Hematopoietic multipotent progenitor cell treated with erythropoietin and hydrocortisone succinate and interleukin-3 and kit ligand, for 8 days (in vitro differentiated cells): Measurements from ENCODE around the gene PDCD4.

Experiments used
- DNase-seq: peaks from one replicate; pipeline ENCODE4 v3.0.0-alpha.2; 2015

The PDCD4 gene

DNA sequence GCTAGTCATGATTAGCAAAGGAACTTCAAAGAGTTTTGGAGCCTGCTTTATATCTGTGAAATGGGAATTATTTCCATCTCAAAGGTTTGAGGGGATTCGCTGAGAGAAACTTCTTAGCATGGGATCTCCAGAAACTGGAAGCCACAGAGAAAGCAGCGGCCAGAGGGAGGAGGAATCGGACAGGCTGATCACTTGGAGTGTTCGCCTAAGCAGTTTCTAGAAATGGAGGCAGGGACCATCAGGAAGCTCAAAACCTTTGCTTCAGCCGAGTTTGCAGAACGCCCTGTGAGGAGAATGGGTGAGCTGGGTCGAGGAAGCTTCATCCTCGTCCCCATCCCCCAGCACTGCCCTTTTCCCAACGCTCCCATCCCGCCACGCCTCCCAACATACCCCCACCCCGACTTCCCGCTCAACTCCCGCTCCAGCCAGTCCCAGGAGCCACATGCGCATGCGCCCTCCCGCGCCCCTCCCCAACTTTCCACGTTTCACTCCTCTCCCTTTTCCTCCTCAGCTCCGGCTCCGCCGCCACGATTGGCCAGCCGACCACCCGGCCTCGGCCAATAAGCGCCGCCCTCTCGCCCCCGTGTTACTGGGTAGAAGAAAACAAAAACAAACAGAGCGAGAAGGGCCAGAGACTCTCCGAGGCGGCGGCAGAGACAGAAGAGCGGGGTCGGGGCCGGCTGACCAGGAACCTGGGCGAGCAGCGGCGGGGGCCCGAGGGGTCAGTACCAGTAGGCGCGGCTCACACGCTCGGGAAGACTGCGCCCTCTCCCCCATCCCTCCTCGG is at the start of gene PDCD4:
TSS of gene PDCD4 (plus strand) at position 631 of the 787 bp plus-strand sequence. CDS start 4,100 bp downstream, outside the sequence.
- peak; percentile 97 for DNase-seq

GRCh38 chr10:110822035-110822711 is 49.6 kb upstream of the PDCD4 start:
- DNase-seq: peak; percentile 65

- DNase-seq: no peak
Observed at GRCh38 chr10:110822712-110823311, 48.9 kb upstream of the PDCD4 start.

DNA sequence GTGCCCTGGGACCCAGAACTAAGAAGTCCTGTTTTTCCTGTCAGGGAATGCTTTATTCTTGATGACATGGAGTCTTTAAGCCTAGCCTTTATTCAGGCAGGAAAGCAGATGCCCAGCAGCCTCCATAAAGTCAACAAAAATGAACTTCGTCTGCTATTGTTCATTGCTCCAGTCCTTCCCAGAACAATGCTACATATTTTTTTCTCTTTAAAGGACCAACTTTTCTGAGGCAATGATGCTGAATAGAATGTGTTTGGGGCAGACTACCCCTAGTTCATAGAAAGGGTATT is 47.6 kb upstream of the PDCD4 start:
- DNase-seq: no peak

- DNase-seq: no peak
Observed at GRCh38 chr10:110824660-110825059, 47.1 kb upstream of the PDCD4 start.

DNA sequence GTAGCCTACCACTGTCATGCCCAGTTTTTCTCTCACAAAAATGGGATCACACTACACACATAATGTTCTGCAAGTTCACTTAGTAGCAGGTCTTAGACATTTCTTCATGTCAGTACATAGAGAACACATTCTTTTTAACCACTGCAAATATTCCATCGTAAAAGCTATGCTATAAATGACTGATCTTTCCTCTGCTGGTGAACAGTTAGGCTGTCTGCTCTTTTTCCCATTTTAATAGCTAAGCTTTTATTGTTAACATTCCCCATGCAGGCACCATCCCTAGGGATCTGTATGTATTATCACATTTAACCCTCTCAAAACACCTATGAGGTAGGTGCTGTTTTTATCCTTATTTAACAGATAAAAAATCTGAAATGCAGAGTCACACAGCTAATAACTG is 46.2 kb upstream of the PDCD4 start:
- DNase-seq: no peak

DNA sequence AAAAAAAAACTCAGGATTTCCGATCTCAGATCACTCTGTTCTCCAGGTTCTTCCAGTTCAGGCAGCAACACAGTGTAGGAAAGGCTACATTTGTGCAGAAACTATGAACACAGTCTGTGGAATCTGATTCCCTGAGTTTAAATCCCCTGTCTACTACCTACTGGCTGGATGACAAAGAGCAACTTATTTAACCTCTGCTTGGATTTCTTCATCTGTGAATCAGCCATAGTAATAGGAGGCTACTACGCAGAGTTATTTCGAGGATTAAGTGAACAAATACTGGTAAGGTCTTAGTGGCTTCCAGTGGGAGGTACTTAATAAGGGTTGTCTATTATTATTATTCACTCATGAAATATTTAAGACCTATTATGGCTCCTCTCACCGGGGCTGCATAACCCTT is 44.3 kb upstream of the PDCD4 start:
- no peak for DNase-seq

GRCh38 chr10:110827875-110828274 is 43.9 kb upstream of the PDCD4 start:
- DNase-seq: no peak

DNA sequence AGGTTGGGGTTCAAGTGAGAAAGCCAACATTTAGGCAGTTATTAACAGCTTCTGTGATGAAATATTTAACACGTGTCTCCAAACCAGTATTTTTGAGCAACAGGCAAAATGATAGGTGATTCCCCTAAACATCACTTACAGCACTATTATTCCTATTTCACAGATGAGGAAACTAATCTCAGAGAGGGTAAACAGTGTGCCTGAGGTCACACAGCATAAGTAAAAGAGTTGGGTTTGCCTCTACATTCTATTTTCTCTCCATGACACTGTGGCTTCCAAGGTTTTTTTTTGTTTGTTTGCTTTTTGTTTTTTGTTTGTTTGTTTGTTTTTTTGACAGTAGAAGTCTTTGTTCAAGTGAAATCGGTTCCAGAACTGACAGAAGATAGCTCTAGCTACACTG is 43.2 kb upstream of the PDCD4 start:
- no peak for DNase-seq

GRCh38 chr10:110829721-110830410 is 41.9 kb upstream of the PDCD4 start:
- DNase-seq: no peak

DNA sequence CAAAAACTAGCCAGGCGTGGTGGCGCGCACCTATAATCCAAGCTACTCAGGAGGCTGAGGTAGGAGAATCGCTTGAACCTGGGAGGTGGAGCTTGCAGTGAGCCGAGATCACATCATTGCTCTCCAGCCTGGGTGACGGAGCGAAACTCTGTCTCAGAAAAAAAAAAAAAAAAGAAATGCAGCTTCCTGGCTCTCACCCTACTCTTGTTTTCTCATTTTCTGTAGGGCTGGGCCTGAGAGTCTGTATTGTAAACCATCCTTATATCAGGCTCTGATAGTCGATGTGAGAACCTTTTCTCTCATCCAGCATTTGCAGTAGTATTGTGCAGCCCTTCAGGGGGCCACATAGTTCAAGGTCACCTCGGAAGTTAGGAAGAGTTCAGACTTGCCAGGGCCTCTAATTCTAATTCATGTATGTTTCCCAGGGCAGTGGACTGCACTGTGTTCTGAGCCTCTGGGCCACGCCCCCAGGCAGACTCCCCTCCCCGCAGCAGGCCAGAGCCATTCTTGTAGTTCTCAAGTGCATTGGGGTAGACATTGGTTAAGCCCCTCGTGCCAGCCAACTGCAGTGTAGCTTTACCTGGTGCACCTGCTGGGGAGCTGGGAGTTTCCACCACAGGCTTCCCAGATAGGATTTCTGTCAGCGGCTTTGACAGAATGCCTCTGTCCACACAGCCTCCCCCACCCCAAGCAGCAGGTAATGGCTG is 38.3 kb upstream of the PDCD4 start:
- DNase-seq: no peak

- peak; percentile 76 for DNase-seq
Observed at GRCh38 chr10:110833941-110834628, 37.6 kb upstream of the PDCD4 start.

DNA sequence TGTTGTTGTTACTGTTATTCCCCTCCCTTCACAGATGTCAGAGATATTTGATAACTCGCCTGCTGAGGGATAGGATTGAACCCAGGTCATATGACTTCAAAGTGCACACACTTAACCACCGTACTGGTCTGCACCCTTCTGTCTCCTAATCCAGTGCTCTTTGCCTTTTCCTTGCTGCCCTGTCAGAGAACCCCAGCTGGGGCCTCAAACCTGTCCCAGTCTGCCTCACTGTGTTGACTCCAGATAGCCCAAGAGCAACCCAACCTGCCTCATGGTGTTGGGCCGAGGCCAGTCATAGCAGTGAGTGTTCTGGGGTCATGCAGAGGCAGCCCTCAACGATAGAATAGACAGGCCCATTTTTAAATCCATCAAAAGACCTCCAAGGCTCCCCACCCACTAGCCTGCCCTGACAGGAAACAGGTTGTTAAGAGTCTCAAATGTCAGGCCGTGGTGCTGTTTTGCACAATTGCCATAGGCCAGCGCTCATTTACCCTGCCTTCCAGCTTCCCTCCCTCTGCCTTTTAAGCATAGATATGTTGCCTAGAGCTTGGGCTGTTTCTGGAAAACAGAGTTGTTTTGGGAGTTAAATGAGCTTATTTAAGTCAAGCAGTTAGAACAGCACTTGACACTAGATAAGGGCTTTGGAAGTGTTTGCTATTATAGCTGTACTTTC is 37.0 kb upstream of the PDCD4 start:
- peak; percentile 66 for DNase-seq

GRCh38 chr10:110835841-110836240 is 35.9 kb upstream of the PDCD4 start:
- DNase-seq: no peak

- DNase-seq: no peak
Observed at GRCh38 chr10:110836706-110837105, 35.0 kb upstream of the PDCD4 start.

GRCh38 chr10:110837418-110838171 is 34.1 kb upstream of the PDCD4 start:
- DNase-seq: no peak

GRCh38 chr10:110840225-110840922 is 31.4 kb upstream of the PDCD4 start:
- no peak for DNase-seq

GRCh38 chr10:110840923-110841428 is 30.8 kb upstream of the PDCD4 start:
- no peak for DNase-seq

DNA sequence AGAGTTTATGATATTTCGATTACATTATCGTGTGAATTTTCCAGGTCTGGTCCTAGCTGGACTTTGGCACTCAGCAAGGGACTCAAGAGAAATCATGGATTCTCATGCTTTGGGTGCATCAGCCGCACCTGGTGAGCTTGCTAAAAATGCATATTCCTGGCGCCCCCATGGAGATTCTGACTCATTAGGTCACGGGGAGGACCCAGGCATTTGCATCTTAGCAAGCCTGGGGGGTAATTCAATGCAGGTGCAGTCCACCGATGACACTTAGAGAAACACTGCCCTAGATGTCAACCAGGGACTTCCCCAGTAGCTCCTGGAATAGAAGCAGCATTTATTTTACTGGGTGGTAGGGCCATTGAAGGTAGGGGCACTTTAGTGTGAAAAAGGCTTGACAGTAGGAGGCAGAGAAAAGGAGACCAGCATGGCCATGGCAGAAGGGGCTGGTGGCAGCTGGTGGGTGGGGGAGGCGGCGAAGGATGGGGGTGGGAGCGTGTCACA is 29.9 kb upstream of the PDCD4 start:
- no peak for DNase-seq
